Measurements from ENCODE around the gene ACTL6B. TPM values are rescaled to one million over a fixed set of nuclear protein-coding genes. Genes with fewer than 3 reads are reported as not detected.

Gene ACTL6B
- total and polyA plus RNA-seq, 9 of the 15 experiments (the other 6 are each of a cell fraction or from before 2014, with no cell fraction given): not detected

DNA sequence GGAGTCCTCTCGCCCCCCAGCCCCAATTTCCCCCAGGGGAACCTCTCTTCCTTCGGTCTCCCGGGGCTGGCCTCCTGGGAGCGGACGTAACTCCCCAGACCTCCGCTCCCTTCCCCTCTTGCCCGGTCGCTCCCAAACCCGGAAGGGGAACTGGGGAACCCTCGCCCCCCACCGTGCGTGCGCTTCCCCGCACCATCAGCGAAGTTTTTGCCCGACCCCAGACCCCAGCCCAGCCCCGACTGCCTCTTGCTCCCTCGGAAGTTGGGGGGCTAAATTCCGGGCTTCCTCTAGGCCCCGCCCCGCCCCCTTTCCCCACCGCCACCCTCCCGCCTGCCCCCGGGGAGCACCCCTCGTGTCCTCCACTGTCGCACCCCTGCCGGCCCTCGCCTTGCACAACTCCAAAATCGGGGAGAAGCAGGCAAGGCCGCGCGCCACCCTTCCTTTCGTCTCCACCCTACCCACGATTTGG is 17.7 kb upstream of the ACTL6B start (continued):
- TF ChIP-seq, protein P1, sequence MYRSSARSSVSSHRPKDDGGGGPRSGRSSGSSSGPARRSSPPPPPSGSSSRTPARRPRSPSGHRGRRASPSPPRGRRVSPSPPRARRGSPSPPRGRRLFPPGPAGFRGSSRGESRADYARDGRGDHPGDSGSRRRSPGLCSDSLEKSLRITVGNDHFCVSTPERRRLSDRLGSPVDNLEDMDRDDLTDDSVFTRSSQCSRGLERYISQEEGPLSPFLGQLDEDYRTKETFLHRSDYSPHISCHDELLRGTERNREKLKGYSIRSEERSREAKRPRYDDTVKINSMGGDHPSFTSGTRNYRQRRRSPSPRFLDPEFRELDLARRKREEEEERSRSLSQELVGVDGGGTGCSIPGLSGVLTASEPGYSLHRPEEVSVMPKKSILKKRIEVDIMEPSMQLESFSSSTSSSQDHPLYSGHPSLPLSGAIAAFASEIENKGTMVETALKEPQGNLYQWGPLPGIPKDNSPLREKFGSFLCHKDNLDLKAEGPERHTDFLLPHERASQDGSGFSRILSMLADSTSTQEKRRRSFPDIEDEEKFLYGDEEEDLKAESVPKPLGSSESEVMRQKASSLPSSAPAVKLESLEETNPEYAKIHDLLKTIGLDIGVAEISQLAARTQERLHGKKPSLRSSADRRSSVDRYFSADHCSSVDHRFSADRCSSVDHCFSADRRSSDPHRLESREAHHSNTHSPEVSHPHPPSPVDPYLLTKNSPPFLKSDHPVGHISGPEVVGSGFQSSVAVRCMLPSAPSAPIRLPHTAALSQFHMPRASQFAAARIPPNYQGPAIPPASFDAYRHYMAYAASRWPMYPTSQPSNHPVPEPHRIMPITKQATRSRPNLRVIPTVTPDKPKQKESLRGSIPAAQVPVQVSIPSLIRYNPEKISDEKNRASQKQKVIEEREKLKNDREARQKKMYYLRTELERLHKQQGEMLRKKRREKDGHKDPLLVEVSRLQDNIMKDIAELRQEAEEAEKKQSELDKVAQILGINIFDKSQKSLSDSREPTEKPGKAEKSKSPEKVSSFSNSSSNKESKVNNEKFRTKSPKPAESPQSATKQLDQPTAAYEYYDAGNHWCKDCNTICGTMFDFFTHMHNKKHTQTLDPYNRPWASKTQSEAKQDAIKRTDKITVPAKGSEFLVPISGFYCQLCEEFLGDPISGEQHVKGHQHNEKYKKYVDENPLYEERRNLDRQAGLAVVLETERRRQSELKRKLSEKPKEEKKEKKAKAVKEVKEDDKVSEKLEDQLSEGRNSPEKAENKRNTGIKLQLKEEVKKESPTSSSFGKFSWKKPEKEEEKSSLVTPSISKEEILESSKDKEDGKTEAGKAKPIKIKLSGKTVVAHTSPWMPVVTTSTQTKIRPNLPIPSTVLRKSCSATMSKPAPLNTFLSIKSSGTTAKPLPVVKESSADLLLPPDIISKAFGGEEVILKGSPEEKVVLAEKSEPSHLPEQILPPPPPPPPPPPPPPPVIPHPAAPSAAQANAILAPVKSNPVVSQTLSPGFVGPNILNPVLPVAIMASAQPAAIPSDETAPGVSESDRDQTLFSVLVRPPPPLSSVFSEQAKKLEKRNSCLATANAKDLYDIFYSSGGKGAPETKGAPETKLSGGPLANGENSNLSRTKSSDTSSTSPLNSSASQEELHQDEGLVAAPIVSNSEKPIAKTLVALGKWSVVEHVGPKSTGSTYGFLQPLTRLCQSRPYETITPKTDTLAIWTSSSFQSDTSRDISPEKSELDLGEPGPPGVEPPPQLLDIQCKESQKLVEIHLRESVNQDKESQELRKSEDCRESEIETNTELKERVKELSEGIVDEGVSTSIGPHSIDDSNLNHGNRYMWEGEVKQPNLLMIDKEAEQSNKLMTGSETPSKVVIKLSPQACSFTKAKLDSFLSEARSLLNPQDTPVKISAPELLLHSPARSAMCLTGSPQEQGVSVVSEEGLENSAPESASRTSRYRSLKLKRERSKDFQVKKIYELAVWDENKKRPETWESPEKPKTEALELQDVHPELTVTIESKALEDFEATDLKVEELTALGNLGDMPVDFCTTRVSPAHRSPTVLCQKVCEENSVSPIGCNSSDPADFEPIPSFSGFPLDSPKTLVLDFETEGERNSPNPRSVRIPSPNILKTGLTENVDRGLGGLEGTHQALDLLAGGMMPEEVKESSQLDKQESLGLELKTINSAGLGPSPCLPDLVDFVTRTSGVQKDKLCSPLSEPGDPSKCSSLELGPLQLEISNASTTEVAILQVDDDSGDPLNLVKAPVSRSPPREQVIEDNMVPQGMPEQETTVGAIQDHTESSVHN (IDR thresholded peaks at IDR 0.05; ENCODE audit: borderline replicate concordance in 1 of 2, low read depth in 1 of 2): no peak
- no peak for TF ChIP-seq BRD4 (IDR thresholded peaks at IDR 0.05)
- no peak for TF ChIP-seq SMARCA5 (IDR thresholded peaks at IDR 0.05)
- TF ChIP-seq, protein P2, sequence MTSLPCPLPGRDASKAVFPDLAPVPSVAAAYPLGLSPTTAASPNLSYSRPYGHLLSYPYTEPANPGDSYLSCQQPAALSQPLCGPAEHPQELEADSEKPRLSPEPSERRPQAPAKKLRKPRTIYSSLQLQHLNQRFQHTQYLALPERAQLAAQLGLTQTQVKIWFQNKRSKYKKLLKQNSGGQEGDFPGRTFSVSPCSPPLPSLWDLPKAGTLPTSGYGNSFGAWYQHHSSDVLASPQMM (CRISPR knock-in tag; IDR thresholded peaks at IDR 0.05): no peak
- TF ChIP-seq CBFA2T3 (IDR thresholded peaks at IDR 0.05): no peak
- TF ChIP-seq PHF8 (IDR thresholded peaks at IDR 0.05; ENCODE audit: borderline replicate concordance, low read length): peak; percentile 64; the same call in 1 of the 2 replicates
- TF ChIP-seq, protein P3, sequence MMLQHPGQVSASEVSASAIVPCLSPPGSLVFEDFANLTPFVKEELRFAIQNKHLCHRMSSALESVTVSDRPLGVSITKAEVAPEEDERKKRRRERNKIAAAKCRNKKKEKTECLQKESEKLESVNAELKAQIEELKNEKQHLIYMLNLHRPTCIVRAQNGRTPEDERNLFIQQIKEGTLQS (IDR thresholded peaks at IDR 0.05): no peak
- TF ChIP-seq, protein P3 (CRISPR knock-in tag; conservative IDR thresholded peaks at IDR 0.05): no peak
- no peak for TF ChIP-seq ZNF253 (CRISPR knock-in tag; conservative IDR thresholded peaks at IDR 0.05)
- TF ChIP-seq GABPA (tag; conservative IDR thresholded peaks at IDR 0.05; ENCODE audit: low read depth): peak; percentile 58; the same call in 1 of the 2 replicates
- no peak for TF ChIP-seq SIRT6 (IDR thresholded peaks at IDR 0.05; ENCODE audit: low read depth, low read length)
- no peak for TF ChIP-seq ZNF175 (CRISPR knock-in tag; IDR thresholded peaks at IDR 0.05; ENCODE audit: low read depth)
- TF ChIP-seq U2AF1 (optimal IDR thresholded peaks at IDR 0.05; ENCODE audit: low read depth, low read length): no peak
- peak; percentile 30; the same call in 1 of the 2 replicates for TF ChIP-seq RBFOX2 (IDR thresholded peaks at IDR 0.05; ENCODE audit: low read depth, low read length)
- peak; percentile 2; the same call in 1 of the 2 replicates for TF ChIP-seq POLR2G (IDR thresholded peaks at IDR 0.05; ENCODE audit: low read depth, low read length)
- TF ChIP-seq, protein P4, sequence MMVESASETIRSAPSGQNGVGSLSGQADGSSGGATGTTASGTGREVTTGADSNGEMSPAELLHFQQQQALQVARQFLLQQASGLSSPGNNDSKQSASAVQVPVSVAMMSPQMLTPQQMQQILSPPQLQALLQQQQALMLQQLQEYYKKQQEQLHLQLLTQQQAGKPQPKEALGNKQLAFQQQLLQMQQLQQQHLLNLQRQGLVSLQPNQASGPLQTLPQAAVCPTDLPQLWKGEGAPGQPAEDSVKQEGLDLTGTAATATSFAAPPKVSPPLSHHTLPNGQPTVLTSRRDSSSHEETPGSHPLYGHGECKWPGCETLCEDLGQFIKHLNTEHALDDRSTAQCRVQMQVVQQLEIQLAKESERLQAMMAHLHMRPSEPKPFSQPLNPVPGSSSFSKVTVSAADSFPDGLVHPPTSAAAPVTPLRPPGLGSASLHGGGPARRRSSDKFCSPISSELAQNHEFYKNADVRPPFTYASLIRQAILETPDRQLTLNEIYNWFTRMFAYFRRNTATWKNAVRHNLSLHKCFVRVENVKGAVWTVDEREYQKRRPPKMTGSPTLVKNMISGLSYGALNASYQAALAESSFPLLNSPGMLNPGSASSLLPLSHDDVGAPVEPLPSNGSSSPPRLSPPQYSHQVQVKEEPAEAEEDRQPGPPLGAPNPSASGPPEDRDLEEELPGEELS (CRISPR knock-in tag; IDR thresholded peaks at IDR 0.05; ENCODE audit: borderline replicate concordance): no peak
- no peak for TF ChIP-seq ZNF224 (CRISPR knock-in tag; IDR thresholded peaks at IDR 0.05)

Data from K562 (cell line).